HG03039 (cell line): ENCODE measurements around the gene DMBT1.
"Not testable (repeated sequence)": the region's sequence is repeated elsewhere in the genome, so short reads cannot be mapped to it uniquely, and the experiment has no call there.

ENCODE experiments used
- ATAC-seq: cut with Tn5 transposase; IDR thresholded peaks from one replicate; pipeline ENCODE4 v1.9.1; 2021; ENCODE audit warnings: mild to moderate bottlenecking, moderate library complexity; ENCODE audit not compliant: unreplicated experiment

DMBT1 gene

DNA sequence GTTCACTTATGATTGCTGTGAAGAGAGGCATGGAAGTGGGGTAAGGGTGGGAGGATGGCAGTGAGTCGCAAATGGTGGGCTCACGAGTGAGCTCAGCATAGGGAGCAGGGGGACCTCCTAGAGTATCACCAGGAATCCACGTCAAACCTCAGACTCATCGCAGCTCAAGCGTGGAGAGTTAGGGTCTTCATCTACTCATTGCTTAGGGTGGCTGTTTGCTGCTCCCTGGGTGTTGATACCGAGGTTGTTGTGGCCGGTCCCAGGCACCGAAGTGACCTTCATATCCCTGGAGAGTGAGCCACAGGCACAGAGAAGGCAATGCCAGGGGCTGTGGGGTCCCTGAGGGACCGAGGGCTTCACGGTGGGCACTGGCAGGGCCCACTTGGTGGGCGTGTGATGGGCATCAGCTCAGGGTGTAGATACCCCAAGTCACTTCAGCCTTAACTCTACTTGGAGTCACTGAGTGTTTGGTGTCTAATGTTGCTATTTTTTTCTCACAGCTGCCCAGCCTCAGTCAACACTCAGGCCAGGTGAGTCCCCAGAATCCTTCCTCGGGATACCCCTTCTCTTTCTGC, 16.8 kb downstream of the DMBT1 start:
- ATAC-seq: no peak

DNA sequence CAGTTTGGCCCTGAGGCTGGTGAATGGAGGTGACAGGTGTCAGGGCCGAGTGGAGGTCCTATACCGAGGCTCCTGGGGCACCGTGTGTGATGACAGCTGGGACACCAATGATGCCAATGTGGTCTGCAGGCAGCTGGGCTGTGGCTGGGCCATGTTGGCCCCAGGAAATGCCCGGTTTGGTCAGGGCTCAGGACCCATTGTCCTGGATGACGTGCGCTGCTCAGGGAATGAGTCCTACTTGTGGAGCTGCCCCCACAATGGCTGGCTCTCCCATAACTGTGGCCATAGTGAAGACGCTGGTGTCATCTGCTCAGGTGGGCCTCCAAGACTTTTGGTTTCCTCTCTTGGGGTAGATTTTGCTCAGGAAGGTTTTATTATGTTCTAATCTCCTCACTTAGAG, 25.5 kb downstream of the DMBT1 start:
- ATAC-seq: not testable (repeated sequence)

DNA sequence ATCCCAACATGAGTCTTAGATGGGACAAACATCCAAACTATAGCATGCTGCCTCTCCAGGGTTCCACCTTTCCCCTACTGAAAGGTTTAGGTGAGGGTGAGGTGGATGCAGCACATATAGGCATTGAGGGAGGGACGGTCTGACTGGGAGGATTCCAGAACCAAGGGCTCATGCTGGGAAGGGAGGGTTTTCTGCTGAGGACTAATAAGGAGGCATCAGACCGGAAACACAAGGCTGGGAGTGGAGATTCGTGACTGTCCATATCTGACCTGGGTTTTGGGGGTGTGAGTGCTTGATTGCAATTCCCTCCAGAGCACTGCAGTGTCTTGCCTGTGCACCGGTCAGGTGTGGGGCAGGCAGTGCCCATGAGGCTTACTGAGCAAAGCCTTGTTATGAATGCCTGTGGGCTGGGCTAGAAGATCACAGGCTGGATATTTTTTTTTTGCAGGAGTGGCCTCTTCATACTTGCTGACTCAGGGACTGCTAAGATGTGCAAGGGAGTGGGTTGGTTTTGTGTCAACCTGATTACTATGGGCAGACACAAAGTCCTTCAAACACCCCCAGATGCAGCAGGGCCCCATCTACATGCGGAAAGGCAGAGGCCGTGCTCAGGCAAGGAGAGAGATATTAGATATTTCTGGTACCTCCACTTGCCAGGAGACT, 26.7 kb downstream of the DMBT1 start:
- ATAC-seq: no peak

GRCh38 chr10:122588381-122588780, 27.8 kb downstream of the DMBT1 start:
- ATAC-seq: no peak

GRCh38 chr10:122590153-122590552, 29.6 kb downstream of the DMBT1 start:
- ATAC-seq: no peak

- no peak for ATAC-seq
These were observed 31.2 kb downstream of the DMBT1 start for GRCh38 chr10:122591736-122592135.

- ATAC-seq: no peak
These were observed 31.6 kb downstream of the DMBT1 start for GRCh38 chr10:122592161-122592560.

DNA sequence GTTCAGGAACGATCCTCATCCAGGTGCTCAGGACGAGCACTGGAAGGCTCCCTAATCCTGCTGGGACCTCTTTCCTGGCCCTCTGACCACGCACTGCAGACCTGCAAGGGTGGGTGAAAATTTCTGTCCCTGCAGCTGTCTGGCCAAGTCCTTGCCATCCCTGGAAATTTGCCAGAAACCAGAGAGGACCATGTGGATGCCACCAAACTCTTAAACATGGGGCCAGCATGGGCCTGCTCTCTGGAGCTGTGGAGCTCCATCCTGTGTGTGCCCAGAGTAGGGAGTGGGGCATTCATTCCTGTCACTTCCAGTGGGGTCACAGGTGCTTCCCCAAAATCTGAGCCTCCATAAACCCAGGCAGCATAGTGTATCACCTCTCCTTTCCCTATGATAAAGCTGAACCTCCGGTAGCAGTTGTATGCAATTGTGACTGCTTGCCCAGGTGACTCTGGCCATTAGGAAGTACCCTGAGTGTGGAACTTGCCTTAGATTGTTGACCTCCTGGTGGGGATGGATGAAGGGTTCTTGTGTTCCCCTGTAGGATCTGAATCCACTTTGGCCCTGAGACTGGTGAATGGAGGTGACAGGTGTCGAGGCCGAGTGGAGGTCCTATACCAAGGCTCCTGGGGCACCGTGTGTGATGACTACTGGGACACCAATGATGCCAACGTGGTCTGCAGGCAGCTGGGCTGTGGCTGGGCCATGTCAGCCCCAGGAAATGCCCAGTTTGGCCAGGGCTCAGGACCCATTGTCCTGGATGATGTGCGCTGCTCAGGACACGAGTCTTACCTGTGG, 57.1 kb downstream of the DMBT1 start:
- no peak for ATAC-seq

DNA sequence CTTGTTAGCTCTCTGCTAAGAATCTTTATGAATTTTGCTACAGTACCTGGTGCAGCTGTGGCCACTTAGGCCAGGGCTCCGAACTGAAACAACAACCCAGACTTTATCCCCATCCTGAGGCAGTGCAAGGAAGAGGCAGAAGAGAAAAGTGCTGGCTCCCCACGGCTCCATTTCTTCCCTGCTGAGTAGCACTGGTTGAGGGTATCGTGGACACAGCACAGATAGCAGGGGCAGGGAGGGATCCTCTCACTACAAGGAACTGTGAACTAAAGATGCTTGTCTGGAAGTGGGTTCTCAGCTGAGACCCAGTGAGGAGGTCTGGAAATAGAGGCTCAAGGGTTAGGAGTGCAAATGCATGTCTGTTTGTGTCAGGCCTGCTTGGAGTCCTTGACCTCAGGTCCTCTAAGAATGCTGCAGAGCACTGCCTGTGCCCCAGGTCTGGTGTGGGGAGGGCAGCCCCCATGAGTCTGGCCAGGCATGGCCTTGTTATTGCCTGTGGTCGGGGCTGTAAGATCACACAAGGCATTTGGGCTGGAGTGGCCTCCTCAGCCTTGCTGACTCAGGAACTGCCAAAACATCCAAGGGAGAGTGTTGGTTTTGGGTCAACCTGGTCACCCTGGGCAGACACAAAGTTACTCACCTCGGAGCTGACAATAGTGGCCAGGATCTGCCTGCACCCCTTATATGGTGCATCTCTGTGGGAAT, 58.1 kb downstream of the DMBT1 start:
- ATAC-seq: no peak

DNA sequence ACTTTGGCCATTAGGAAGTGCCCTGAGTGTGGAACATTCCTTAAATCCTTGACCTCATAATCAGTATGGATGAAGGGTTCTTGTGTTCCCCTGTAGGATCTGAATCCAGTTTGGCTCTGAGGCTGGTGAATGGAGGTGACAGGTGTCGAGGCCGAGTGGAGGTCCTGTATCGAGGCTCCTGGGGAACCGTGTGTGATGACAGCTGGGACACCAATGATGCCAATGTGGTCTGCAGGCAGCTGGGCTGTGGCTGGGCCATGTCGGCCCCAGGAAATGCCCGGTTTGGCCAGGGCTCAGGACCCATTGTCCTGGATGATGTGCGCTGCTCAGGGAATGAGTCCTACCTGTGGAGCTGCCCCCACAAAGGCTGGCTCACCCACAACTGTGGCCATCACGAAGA, 60.4 kb downstream of the DMBT1 start:
- not testable (repeated sequence) for ATAC-seq

DNA sequence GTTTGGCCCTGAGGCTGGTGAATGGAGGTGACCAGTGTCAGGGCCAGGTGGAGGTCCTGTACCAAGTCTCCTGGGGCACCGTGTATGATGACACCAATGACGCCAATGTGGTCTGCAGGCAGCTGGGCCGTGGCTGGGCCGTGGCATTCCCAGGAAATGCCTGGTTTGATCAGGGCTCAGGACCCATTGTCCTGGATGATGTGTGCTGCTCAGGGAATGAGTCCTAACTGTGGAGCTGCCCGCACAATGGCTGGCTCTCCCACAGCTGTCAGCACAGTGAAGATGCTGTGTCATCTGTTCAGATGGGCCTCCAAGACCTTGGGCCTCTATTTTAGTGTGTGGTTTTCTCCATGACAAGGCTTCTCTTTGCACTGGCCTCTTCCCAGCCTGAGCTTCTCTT, 64.0 kb downstream of the DMBT1 start:
- ATAC-seq: no peak

DNA sequence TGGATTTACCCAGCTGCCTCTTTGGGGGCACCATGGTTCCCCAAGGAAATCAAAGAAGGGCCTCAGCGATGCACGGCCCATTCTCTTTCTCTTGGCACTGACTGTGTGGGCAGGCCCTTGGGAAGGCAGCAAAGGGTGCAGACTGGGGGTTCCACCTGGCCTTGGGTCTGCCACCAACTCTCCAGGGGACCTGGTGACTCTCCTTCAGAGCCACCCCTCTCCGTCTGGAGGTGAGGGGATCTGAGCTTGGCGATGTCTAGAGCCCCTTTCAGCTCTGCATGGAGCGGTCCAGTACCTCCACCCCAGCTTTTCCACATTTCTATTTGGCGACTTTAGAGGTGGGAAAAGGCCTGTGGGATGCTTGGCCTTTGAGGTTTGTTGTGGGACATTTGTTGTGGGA, 70.0 kb downstream of the DMBT1 start:
- ATAC-seq: no peak

DNA sequence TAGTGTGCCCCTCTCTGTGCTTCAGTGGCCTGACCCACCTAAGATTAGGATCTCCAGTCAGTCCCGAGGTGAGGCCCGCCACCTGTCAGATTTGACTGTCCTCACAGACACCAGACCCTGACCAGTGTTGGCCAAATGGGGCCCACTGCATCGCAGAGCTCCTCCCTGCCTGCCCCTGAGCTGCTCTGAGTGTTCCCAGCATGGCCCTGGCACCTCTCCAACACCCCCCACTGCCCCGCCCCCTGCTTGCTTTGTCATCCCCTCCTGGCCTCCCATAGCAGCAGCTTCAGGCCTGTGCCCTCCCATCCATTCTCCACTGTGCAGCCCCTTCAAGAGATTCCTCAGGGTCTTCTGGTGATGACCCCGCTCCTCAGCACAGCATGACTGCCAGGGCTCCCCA, 71.5 kb downstream of the DMBT1 start:
- ATAC-seq: no peak

- ATAC-seq: no peak
These were observed 72.0 kb downstream of the DMBT1 start for GRCh38 chr10:122632576-122632975.

DNA sequence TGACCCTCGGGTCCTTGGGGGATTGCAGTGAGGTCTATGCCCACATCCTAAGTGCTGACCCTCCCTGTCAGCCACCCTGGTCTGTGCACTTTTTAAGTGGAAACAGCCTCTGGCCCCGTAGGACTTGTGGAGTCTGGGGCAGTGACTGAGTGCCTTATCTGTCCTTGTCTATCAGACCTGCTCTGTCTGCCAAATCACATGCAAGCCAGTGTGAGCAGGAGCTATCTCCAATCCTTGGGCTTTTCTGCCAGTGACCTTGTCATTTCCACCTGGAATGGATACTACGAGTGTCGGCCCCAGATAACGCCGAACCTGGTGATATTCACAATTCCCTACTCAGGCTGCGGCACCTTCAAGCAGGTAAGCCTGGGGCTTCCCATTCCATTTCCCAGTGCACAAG, 76.4 kb downstream of the DMBT1 start:
- no peak for ATAC-seq

DNA sequence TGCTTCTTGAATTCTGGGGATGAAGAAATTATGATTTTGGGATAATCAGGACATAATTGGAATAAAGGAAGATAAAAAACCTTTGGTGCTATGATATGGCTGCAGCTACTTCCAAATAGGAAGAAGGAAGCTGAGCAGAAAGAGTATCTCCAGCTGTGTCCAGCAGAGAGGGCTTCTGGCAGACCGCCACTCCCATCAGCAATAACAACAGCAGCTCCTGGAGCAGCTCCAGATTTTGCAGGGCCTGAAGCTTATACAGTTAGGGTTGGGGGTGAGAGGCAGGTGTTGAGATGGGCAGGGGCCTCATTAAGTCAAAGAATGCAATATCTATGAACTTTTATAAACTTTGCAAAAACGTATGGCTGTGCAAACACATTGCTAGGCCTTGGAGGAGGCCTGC, 76.8 kb downstream of the DMBT1 start:
- no peak for ATAC-seq

- no peak for ATAC-seq
These were observed 77.6 kb downstream of the DMBT1 start for GRCh38 chr10:122638106-122638505.

- ATAC-seq: no peak
These were observed 79.2 kb downstream of the DMBT1 start for GRCh38 chr10:122639801-122640200.

- ATAC-seq: no peak
These were observed 80.4 kb downstream of the DMBT1 start for GRCh38 chr10:122640921-122641320.

- ATAC-seq: no peak
These were observed 82.4 kb downstream of the DMBT1 start for GRCh38 chr10:122642726-122643605.
